Activated CD8-positive, alpha-beta T cell treated with anti-CD3 and anti-CD28 coated beads for 36 hours (primary cell): ENCODE measurements around the gene GPRC5D. TPM values are rescaled to one million over a fixed set of nuclear protein-coding genes. Genes with fewer than 3 reads are reported as not detected.

Experiments
- ATAC-seq: fragments of 200-7000 bp; cut with Tn5 transposase; one replicate; pipeline ENCODE4 v1.10.0; 2021; ENCODE audit warnings: mild to moderate bottlenecking, moderate library complexity
- CTCF ChIA-PET: fragments of 350-600 bp; sonication (Branson Sonifier 250); formaldehyde crosslinking; loops from one replicate; lab custom pipeline; 2021; ENCODE audit warnings: antibody characterized with exemption; lab: Charles Lee
- POLR2A ChIA-PET: fragments of 350-600 bp; sonication (Branson Sonifier 250); formaldehyde crosslinking; loops from one replicate; lab custom pipeline; 2021; ENCODE audit warnings: antibody characterized with exemption; lab: Charles Lee
- DNase-seq: peaks from one replicate; pipeline ENCODE4 v3.0.0-alpha.2; 2020
- H3K27ac Mint-ChIP-seq: one replicate; pipeline ENCODE4 v1.8.0; 2021; ENCODE audit warnings: mild to moderate bottlenecking, mixed read lengths
- H3K27me3 Mint-ChIP-seq: one replicate; pipeline ENCODE4 v1.8.0; 2021; ENCODE audit warnings: mixed read lengths
- H3K36me3 Mint-ChIP-seq: one replicate; pipeline ENCODE4 v1.8.0; 2021; ENCODE audit warnings: low read depth, mixed read lengths
- H3K4me1 Mint-ChIP-seq: one replicate; pipeline ENCODE4 v1.8.0; 2021; ENCODE audit warnings: low read depth, mixed read lengths
- H3K4me3 Mint-ChIP-seq: one replicate; pipeline ENCODE4 v1.8.0; 2021; ENCODE audit warnings: mild to moderate bottlenecking, moderate library complexity, mixed read lengths
- H3K9me3 Mint-ChIP-seq: one replicate; pipeline ENCODE4 v1.8.0; 2021; ENCODE audit warnings: mixed read lengths
- CTCF ChIP-seq: fragments of 200-600 bp; IDR thresholded peaks from one replicate; pipeline ENCODE4 v1.8.0; 2022; ENCODE audit warnings: antibody characterized with exemption, mild to moderate bottlenecking
- intact Hi-C: fragments of 100-400 bp; cut with micrococcal nuclease; formaldehyde crosslinking; loops from one replicate; pipeline ENCODE4 v1.10.0; 2022
- total RNA-seq, 2 experiments: library from RNA; stranded (reverse); gene quantifications; one replicate each; pipeline ENCODE4 v1.2.3, GENCODE V29; 2021

GPRC5D gene
- total RNA-seq, 2 experiments from 2014 or later, result not detected

- ATAC-seq, result no peak
- H3K27me3 Mint-ChIP-seq, result peaks cover 1% of the 10 kb centered on the region
- intact Hi-C loops, result no loop called here
- H3K36me3 Mint-ChIP-seq, result no peaks in the 10 kb centered on the region
- no peak for DNase-seq
- no peak overlapping the region for H3K27ac Mint-ChIP-seq
- ChIA-PET POLR2A (no interaction called here), CTCF (no interaction called here)
- TF ChIP-seq CTCF, result no peak
- peaks cover 3% of the 10 kb centered on the region for H3K4me1 Mint-ChIP-seq
- H3K9me3 Mint-ChIP-seq, result no peaks in the 10 kb centered on the region
- no peak overlapping the region for H3K4me3 Mint-ChIP-seq
Measured at GRCh38 chr12:12947902-12948301, 4.1 kb downstream of the GPRC5D start.

GRCh38 chr12:12946686-12947355, 5.1 kb downstream of the GPRC5D start:
- ChIA-PET POLR2A (no interaction called here), CTCF (interaction anchor here (1.2 kb wide), 1 partner anchor 30 kb away, joined by 3 read pairs; no protein-coding TSS in a partner anchor)
- ATAC-seq (no peak), DNase-seq (no peak)
- Mint-ChIP-seq H3K9me3 (no peaks in the 10 kb centered on the region), H3K4me3 (no peak overlapping the region), H3K4me1 (peaks cover 3% of the 10 kb centered on the region), H3K36me3 (no peaks in the 10 kb centered on the region), H3K27me3 (peaks cover 1% of the 10 kb centered on the region), H3K27ac (no peak overlapping the region)
- intact Hi-C loops, result no loop called here
- TF ChIP-seq CTCF, result no peak

GRCh38 chr12:12945591-12945990, 6.4 kb downstream of the GPRC5D start:
- Mint-ChIP-seq H3K4me1 (peaks cover 3% of the 10 kb centered on the region), H3K9me3 (no peaks in the 10 kb centered on the region), H3K27ac (no peak overlapping the region), H3K36me3 (no peaks in the 10 kb centered on the region), H3K4me3 (no peak overlapping the region), H3K27me3 (peaks cover 1% of the 10 kb centered on the region)
- TF ChIP-seq CTCF, result no peak
- POLR2A ChIA-PET, result interaction anchor here (1.0 kb wide), 1 partner anchor 19 kb away, joined by 3 read pairs; no protein-coding TSS in a partner anchor
- intact Hi-C loops, result no loop called here
- no peak for DNase-seq
- ATAC-seq, result no peak
- CTCF ChIA-PET, result no interaction called here

GRCh38 chr12:12943586-12944260, 8.2 kb downstream of the GPRC5D start:
- Mint-ChIP-seq H3K4me3 (no peak overlapping the region), H3K4me1 (peaks cover 3% of the 10 kb centered on the region), H3K36me3 (no peaks in the 10 kb centered on the region), H3K9me3 (no peaks in the 10 kb centered on the region), H3K27ac (no peak overlapping the region), H3K27me3 (peaks cover 1% of the 10 kb centered on the region)
- DNase-seq (no peak), ATAC-seq (no peak)
- no peak for TF ChIP-seq CTCF
- intact Hi-C loops, result no loop called here
- CTCF ChIA-PET, result interaction anchor here (0.6 to 1.3 kb wide), 2 partner anchors 28 to 268 kb away, joined by 3 to 4 read pairs; no protein-coding TSS in a partner anchor
- POLR2A ChIA-PET, result no interaction called here
